ENCODE results near the gene CEP44.

- TF ChIP-seq CTCF (IDR thresholded peaks at IDR 0.05; ENCODE audit: insufficient read depth, low read depth, low read length) (no peak), EZH2 (IDR thresholded peaks at IDR 0.05; ENCODE audit: insufficient read depth, low read length) (no peak)
Measured at GRCh38 chr4:174349156-174349555, 65.4 kb downstream of the CEP44 start.
